ENCODE data around the gene BTG2.
A peak's percentile ranks its signal among the peaks of the same experiment; 100 is the strongest.

GRCh38 chr1:203340112-203340790 is 34.9 kb downstream of the BTG2 start:
- TF ChIP-seq CTCF (IDR thresholded peaks at IDR 0.05 in 4 of 5, conservative IDR thresholded peaks at IDR 0.05 in 1 of 5): peak; percentile 71 to 89 (median 87)
- TF ChIP-seq POLR2A (IDR thresholded peaks at IDR 0.05): no peak

Measured in gastrocnemius medialis (tissue), 4 donors.